Gastroesophageal sphincter (tissue), 4 donors: ENCODE results near the gene CACNA1C. TPM values are rescaled to one million over a fixed set of nuclear protein-coding genes. Genes with fewer than 3 reads are reported as not detected.

Experiments used
- ATAC-seq: fragments of 150-250 bp; one replicate; pipeline ENCODE4 v1.9.1; 2016; ENCODE audit warnings: mild to moderate bottlenecking, moderate library complexity
- H3K27ac ChIP-seq, 4 donors: fragments of 200-600 bp; sonication (generic) in 3 of 4; 1 replicate in 3 of 4; 2 replicates in 1 of 4; pipeline ENCODE4 v1.5.1; 2016 to 2019
- H3K27me3 ChIP-seq: fragments of 200-600 bp; sonication (generic); one replicate; pipeline ENCODE4 v1.5.1; 2019
- H3K36me3 ChIP-seq, 2 donors: fragments of 200-600 bp; sonication (generic); one replicate each; pipeline ENCODE4 v1.5.1; 2019; ENCODE audit warnings: control low read depth in 1 of 2
- H3K4me1 ChIP-seq, 3 donors: fragments of 200-600 bp; sonication (generic); 1 replicate in 2 of 3; 2 replicates in 1 of 3; pipeline ENCODE4 v1.5.1; 2016 to 2019; ENCODE audit warnings: control low read depth in 2 of 3
- H3K4me3 ChIP-seq, 2 donors: fragments of 200-600 bp; sonication (generic); one replicate each; pipeline ENCODE4 v1.5.1; 2019; ENCODE audit warnings: mild to moderate bottlenecking in 1 of 2, moderate library complexity in 1 of 2
- H3K9me3 ChIP-seq, 3 donors: fragments of 200-600 bp; sonication (generic); one replicate each; pipeline ENCODE4 v1.5.1; 2017 to 2019; ENCODE audit warnings: control low read depth in 2 of 3
- CTCF ChIP-seq, 4 experiments: fragments of 200-600 bp in 2 of 4; fragments of 450-650 bp in 2 of 4; sonication (generic) in 1 of 4; IDR thresholded peaks; one replicate each; pipeline ENCODE4 v1.5.1; 2017 to 2019; ENCODE audit warnings: antibody characterized with exemption in 4 of 4, mild to moderate bottlenecking in 2 of 4, moderate library complexity in 2 of 4
- EP300 ChIP-seq: sonication (generic); formaldehyde crosslinking; IDR thresholded peaks from one replicate; pipeline ENCODE4 v1.6.1; 2017; ENCODE audit warnings: antibody characterized with exemption, mild to moderate bottlenecking
- POLR2A ChIP-seq, 2 donors: fragments of 450-650 bp; IDR thresholded peaks; one replicate each; pipeline ENCODE4 v1.6.1; 2017; ENCODE audit warnings: antibody characterized with exemption in 2 of 2, mild to moderate bottlenecking in 2 of 2, moderate library complexity in 1 of 2
- POLR2AphosphoS5 ChIP-seq: sonication (generic); formaldehyde crosslinking; IDR thresholded peaks from one replicate; pipeline ENCODE4 v1.6.1; 2017; ENCODE audit warnings: antibody characterized with exemption
- WGBS, 2 donors: methylation state at CpG; one replicate each; pipeline ENCODE4 v1.1.5; 2018; ENCODE audit warnings: low coverage in 1 of 2; 5-methylcytosine and 5-hydroxymethylcytosine counted together
- total RNA-seq, 4 donors: library from RNA; depleted of rRNA; stranded (reverse); fragments of >200 nt; gene quantifications; one replicate each; pipeline ENCODE4 v1.1.0, GENCODE V29; 2016

Gene CACNA1C
- total RNA-seq, 4 donors from 2014 or later = 22.9 to 96.2 (median 41.4) TPM

GRCh38 chr12:2345902-2346301 is 293.1 kb downstream of the CACNA1C start:
- TF ChIP-seq CTCF (IDR thresholded peaks at IDR 0.05) (no peak), POLR2AphosphoS5 (no peak), EP300 (no peak), POLR2A (IDR thresholded peaks at IDR 0.05) (no peak)
- Histone ChIP-seq H3K4me1 (peaks cover 11 to 86% (median 44%) of the 10 kb centered on the region in 3 donors), H3K27ac (peak overlapping the region in 3 of 4 donors; percentile 77 to 83 (median 78)), H3K27me3 (no peaks in the 10 kb centered on the region), H3K36me3 (no peaks in the 10 kb centered on the region), H3K4me3 (no peak overlapping the region), H3K9me3 (no peaks in the 10 kb centered on the region)
- WGBS, 2 donors = 79% methylated on average over 3 of the region's 11 CpGs; no CpG with 5 or more reads in 1 of the 2 donors
- ATAC-seq = no peak

GRCh38 chr12:2346416-2346815 is 293.6 kb downstream of the CACNA1C start:
- Histone ChIP-seq H3K27me3 (no peaks in the 10 kb centered on the region), H3K27ac (peak overlapping the region in 3 of 4 donors; percentile 77 to 83 (median 78)), H3K4me3 (no peak overlapping the region), H3K36me3 (no peaks in the 10 kb centered on the region), H3K9me3 (no peaks in the 10 kb centered on the region), H3K4me1 (peaks cover 7 to 81% (median 39%) of the 10 kb centered on the region in 3 donors)
- no peak for TF ChIP-seq POLR2A (IDR thresholded peaks at IDR 0.05)
- TF ChIP-seq POLR2AphosphoS5 = peak; percentile 63
- no peak for ATAC-seq
- 67% methylated on average over 4 of the region's 5 CpGs; no CpG with 5 or more reads in 1 of the 2 donors for WGBS, 2 donors

GRCh38 chr12:2347137-2347843 is 294.5 kb downstream of the CACNA1C start:
- TF ChIP-seq EP300 (no peak), POLR2AphosphoS5 (no peak), POLR2A (IDR thresholded peaks at IDR 0.05) (no peak), CTCF (IDR thresholded peaks at IDR 0.05) (no peak)
- no peak for ATAC-seq
- Histone ChIP-seq H3K9me3 (no peaks in the 10 kb centered on the region), H3K27me3 (no peaks in the 10 kb centered on the region), H3K27ac (peak overlapping the region in 3 of 4 donors; percentile 77 to 83 (median 78)), H3K36me3 (no peaks in the 10 kb centered on the region), H3K4me1 (peaks cover 2 to 72% (median 34%) of the 10 kb centered on the region in 3 donors), H3K4me3 (no peak overlapping the region)
- WGBS, 2 donors = 78% methylated on average over 5 of the region's 6 CpGs; no CpG with 5 or more reads in 1 of the 2 donors

GRCh38 chr12:2347844-2348481 is 295.2 kb downstream of the CACNA1C start:
- ATAC-seq = peak; percentile 12
- WGBS, 2 donors = no CpG with 5 or more reads among the region's 19 CpGs

More at GRCh38 chr12:2347844-2348481, 295.2 kb downstream of the CACNA1C start:
- H3K27ac ChIP-seq = peak overlapping the region; percentile 5 to 83 (median 78)
- TF ChIP-seq POLR2A (IDR thresholded peaks at IDR 0.05) (no peak), EP300 (no peak), CTCF (IDR thresholded peaks at IDR 0.05) (no peak), POLR2AphosphoS5 (no peak)
- H3K27me3 ChIP-seq = no peaks in the 10 kb centered on the region
- peaks cover 0 to 66% (median 32%) of the 10 kb centered on the region in 3 donors for H3K4me1 ChIP-seq
- no peaks in the 10 kb centered on the region for H3K9me3 ChIP-seq
- no peaks in the 10 kb centered on the region for H3K36me3 ChIP-seq
- no peak overlapping the region for H3K4me3 ChIP-seq
